Measurements from ENCODE around the gene KDM4C.

- TF ChIP-seq SRF (IDR thresholded peaks at IDR 0.05; ENCODE audit: low read depth) = no peak
- TF ChIP-seq CTCF (IDR thresholded peaks at IDR 0.05 in 2 of 3, conservative IDR thresholded peaks at IDR 0.05 in 1 of 3; ENCODE audit: borderline replicate concordance in 1 of 3, insufficient read depth in 1 of 3, low read depth in 2 of 3, low read length in 2 of 3) = no peak
- no peak for TF ChIP-seq EGR1 (IDR thresholded peaks at IDR 0.05; ENCODE audit: low read depth)
- TF ChIP-seq POLR2A (IDR thresholded peaks at IDR 0.05; ENCODE audit: borderline replicate concordance, extremely low read depth, insufficient read depth, insufficient read length) = no peak
- TF ChIP-seq ZNF274 (IDR thresholded peaks at IDR 0.05; ENCODE audit: low read depth, low read length) = no peak
- no peak for TF ChIP-seq CEBPB (IDR thresholded peaks at IDR 0.05; ENCODE audit: low read depth)
- no peak for TF ChIP-seq SIN3A (IDR thresholded peaks at IDR 0.05; ENCODE audit: low read depth)
- no peak for TF ChIP-seq MAX (IDR thresholded peaks at IDR 0.05)
These were observed 418.8 kb downstream of the KDM4C start for GRCh38 chr9:7176561-7176960.
